A673 (cell line): ENCODE measurements around the gene MTHFD1L.

Experiments used
- EZH2 ChIP-seq: fragments of 200-600 bp; sonication (generic); IDR thresholded peaks from 2 replicates; pipeline ENCODE4 v1.6.1; 2017; ENCODE audit warnings: borderline replicate concordance, low read depth, mild to moderate bottlenecking, mixed read lengths, antibody characterized with exemption, low read length; ENCODE audit not compliant: poor library complexity, severe bottlenecking
- TF ChIP-seq, protein P1 (sequence below): fragments of 300-800, 200-600 bp; sonication (generic); conservative IDR thresholded peaks from 2 replicates; pipeline ENCODE4 v1.5.1; 2017; ENCODE audit warnings: low read depth, mild to moderate bottlenecking, antibody characterized with exemption, low read length, moderate library complexity, mixed read lengths

DNA sequence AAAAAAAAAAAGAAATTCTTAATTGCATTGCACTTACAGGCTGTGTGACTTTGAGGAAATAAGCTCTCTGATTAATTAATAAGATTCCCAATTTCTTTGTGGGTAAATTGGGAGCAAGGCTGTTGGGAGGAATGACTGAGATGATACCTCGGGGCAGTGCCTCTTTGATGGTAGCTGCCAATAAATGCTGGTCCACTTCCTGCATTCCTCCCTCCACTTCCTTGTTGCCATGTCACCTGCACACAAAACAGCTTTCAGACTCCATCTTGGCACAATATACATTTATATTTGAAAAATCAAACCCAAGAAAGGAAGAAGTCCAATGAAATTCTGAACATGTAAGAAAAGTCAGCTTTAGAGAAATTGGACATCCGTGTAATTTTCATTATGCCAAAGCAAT, 45.1 kb downstream of the MTHFD1L start:
- TF ChIP-seq, protein P1, sequence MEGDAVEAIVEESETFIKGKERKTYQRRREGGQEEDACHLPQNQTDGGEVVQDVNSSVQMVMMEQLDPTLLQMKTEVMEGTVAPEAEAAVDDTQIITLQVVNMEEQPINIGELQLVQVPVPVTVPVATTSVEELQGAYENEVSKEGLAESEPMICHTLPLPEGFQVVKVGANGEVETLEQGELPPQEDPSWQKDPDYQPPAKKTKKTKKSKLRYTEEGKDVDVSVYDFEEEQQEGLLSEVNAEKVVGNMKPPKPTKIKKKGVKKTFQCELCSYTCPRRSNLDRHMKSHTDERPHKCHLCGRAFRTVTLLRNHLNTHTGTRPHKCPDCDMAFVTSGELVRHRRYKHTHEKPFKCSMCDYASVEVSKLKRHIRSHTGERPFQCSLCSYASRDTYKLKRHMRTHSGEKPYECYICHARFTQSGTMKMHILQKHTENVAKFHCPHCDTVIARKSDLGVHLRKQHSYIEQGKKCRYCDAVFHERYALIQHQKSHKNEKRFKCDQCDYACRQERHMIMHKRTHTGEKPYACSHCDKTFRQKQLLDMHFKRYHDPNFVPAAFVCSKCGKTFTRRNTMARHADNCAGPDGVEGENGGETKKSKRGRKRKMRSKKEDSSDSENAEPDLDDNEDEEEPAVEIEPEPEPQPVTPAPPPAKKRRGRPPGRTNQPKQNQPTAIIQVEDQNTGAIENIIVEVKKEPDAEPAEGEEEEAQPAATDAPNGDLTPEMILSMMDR, result no peak
- TF ChIP-seq EZH2, result no peak
